ENCODE measurements around the gene ATG9A.

Gene ATG9A

DNA sequence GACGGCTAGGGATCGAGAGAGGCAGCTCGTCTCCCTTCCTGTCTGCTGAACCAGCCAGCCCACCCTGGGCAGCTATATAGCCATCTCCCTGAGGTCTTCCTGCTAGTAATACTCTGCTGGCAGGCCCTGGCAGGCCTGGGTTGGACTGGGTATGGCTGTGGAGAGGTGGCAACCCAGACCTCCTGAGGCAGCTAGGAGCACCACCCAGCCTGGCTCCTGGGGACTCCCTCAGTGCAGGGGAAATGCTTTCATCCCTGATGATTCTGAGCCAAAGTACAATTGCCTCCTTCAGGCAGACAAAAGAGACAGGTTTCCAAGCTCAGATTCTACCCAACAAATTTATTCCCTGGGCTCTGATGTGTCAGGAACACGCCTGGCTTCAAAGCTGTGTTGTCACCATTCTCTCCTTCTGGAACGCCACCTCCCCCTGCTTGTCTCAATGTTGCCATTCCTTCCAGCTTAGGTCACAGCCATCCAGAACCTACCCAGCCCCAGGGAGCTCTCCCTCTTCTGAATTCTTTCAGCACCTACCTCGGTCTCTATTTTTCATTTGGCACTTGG, 45.0 kb upstream of the ATG9A start:
- no peak overlapping the region for H3K4me3 ChIP-seq (ENCODE audit: low read length)
- no peak for DNase-seq

GRCh38 chr2:219273937-219274336, 44.5 kb upstream of the ATG9A start:
- H3K27ac ChIP-seq (ENCODE audit: low read length): no peak overlapping the region
- no peak overlapping the region for H2AFZ ChIP-seq (ENCODE audit: low read length)
- no peak overlapping the region for H3K4me3 ChIP-seq (ENCODE audit: low read length)
- peaks cover 10% of the 10 kb centered on the region for H3F3A ChIP-seq (ENCODE audit: insufficient read depth, low read length)
- H3K36me3 ChIP-seq (replicated peaks; ENCODE audit: insufficient read depth, low read length): no peaks in the 10 kb centered on the region
- no peak for TF ChIP-seq EZH2phosphoT487 (IDR thresholded peaks at IDR 0.05; ENCODE audit: low read length)
- TF ChIP-seq CTCF (IDR thresholded peaks at IDR 0.05; ENCODE audit: low read length): no peak
- TF ChIP-seq EZH2 (optimal IDR thresholded peaks at IDR 0.05; ENCODE audit: low read depth, low read length): no peak
- H3K9me2 ChIP-seq (replicated peaks; ENCODE audit: insufficient read depth, low read length): no peaks in the 10 kb centered on the region
- no peaks in the 10 kb centered on the region for H3K79me2 ChIP-seq (ENCODE audit: low read length)
- H3K27me3 ChIP-seq (replicated peaks; ENCODE audit: insufficient read depth, low read length): no peaks in the 10 kb centered on the region
- no peaks in the 10 kb centered on the region for H4K20me1 ChIP-seq (ENCODE audit: insufficient read depth, low read length)
- no peaks in the 10 kb centered on the region for H3K9me3 ChIP-seq (replicated peaks; ENCODE audit: insufficient read depth, low read length)
- H3K4me1 ChIP-seq (ENCODE audit: low read length): peaks cover 16% of the 10 kb centered on the region
- DNase-seq: no peak
- no peak overlapping the region for H3K9ac ChIP-seq (ENCODE audit: low read length)
- no peak overlapping the region for H3K4me2 ChIP-seq (ENCODE audit: low read depth, low read length)

More for the DNA sequence above, 45.0 kb upstream of the ATG9A start:
- Histone ChIP-seq H3K27me3 (replicated peaks; ENCODE audit: insufficient read depth, low read length) (no peaks in the 10 kb centered on the region), H3K4me1 (ENCODE audit: low read length) (peaks cover 16% of the 10 kb centered on the region), H3K4me2 (ENCODE audit: low read depth, low read length) (no peak overlapping the region), H3K79me2 (ENCODE audit: low read length) (no peaks in the 10 kb centered on the region), H4K20me1 (ENCODE audit: insufficient read depth, low read length) (no peaks in the 10 kb centered on the region), H3K9ac (ENCODE audit: low read length) (no peak overlapping the region), H3K9me3 (replicated peaks; ENCODE audit: insufficient read depth, low read length) (no peaks in the 10 kb centered on the region), H3F3A (ENCODE audit: insufficient read depth, low read length) (peaks cover 11% of the 10 kb centered on the region), H3K9me2 (replicated peaks; ENCODE audit: insufficient read depth, low read length) (no peaks in the 10 kb centered on the region), H2AFZ (ENCODE audit: low read length) (no peak overlapping the region), H3K27ac (ENCODE audit: low read length) (no peak overlapping the region), H3K36me3 (replicated peaks; ENCODE audit: insufficient read depth, low read length) (no peaks in the 10 kb centered on the region)
- TF ChIP-seq EZH2 (optimal IDR thresholded peaks at IDR 0.05; ENCODE audit: low read depth, low read length) (no peak), EZH2phosphoT487 (IDR thresholded peaks at IDR 0.05; ENCODE audit: low read length) (no peak), CTCF (IDR thresholded peaks at IDR 0.05; ENCODE audit: low read length) (no peak)

DNA sequence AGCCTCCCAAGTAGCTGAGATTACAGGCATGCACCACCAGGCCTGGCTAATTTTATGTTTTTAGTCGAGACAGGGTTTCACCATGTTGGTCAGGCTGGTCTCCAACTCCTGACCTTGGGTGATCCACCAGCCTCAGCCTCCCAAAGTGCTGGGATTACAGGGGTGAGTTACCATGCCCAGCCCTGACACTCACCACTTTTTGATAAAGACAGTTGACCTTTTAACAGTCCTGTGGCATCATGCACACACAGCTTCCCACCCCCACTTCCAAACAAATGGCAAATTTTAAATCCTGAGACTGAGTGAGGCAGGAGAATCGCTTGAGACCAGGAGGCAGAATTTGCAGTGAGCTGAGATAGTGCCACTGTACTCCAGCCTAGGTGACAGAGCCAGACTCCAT, 43.6 kb upstream of the ATG9A start:
- Histone ChIP-seq H3K36me3 (replicated peaks; ENCODE audit: insufficient read depth, low read length) (no peaks in the 10 kb centered on the region), H3K4me3 (ENCODE audit: low read length) (no peak overlapping the region), H3K9ac (ENCODE audit: low read length) (no peak overlapping the region), H3K27ac (ENCODE audit: low read length) (no peak overlapping the region), H3K27me3 (replicated peaks; ENCODE audit: insufficient read depth, low read length) (no peaks in the 10 kb centered on the region), H2AFZ (ENCODE audit: low read length) (no peak overlapping the region), H3K9me3 (replicated peaks; ENCODE audit: insufficient read depth, low read length) (no peaks in the 10 kb centered on the region), H3K79me2 (ENCODE audit: low read length) (no peaks in the 10 kb centered on the region), H3K4me2 (ENCODE audit: low read depth, low read length) (no peak overlapping the region), H4K20me1 (ENCODE audit: insufficient read depth, low read length) (no peaks in the 10 kb centered on the region), H3F3A (ENCODE audit: insufficient read depth, low read length) (0 out of 2 replicates have a peak, but pooled peaks cover 2% of the 10 kb centered on the region), H3K4me1 (ENCODE audit: low read length) (peaks cover 7% of the 10 kb centered on the region), H3K9me2 (replicated peaks; ENCODE audit: insufficient read depth, low read length) (no peaks in the 10 kb centered on the region)
- no peak for DNase-seq
- TF ChIP-seq EZH2phosphoT487 (IDR thresholded peaks at IDR 0.05; ENCODE audit: low read length) (no peak), CTCF (IDR thresholded peaks at IDR 0.05; ENCODE audit: low read length) (no peak), EZH2 (optimal IDR thresholded peaks at IDR 0.05; ENCODE audit: low read depth, low read length) (no peak)

All from MM.1S (cell line).